WTC11 (cell line): ENCODE data around the gene CAPRIN1. TPM values are rescaled to one million over a fixed set of nuclear protein-coding genes. Genes with fewer than 3 reads are reported as not detected.

Experiments used
- ATF1 ChIP-seq: sonication (generic); formaldehyde crosslinking; IDR thresholded peaks from 2 replicates; pipeline ENCODE4 v1.8.1; 2023; ENCODE audit warnings: mild to moderate bottlenecking, moderate library complexity, missing genetic modification reagents
- JUN ChIP-seq: sonication (generic); formaldehyde crosslinking; IDR thresholded peaks from 2 replicates; pipeline ENCODE4 v1.8.0; 2023; ENCODE audit warnings: mild to moderate bottlenecking, missing genetic modification reagents
- MXD4 ChIP-seq: fragments of 250-450 bp; sonication (Bioruptor Pico); IDR thresholded peaks from 2 replicates; pipeline ENCODE4 v1.8.0; 2021; ENCODE audit warnings: mild to moderate bottlenecking, moderate library complexity, borderline replicate concordance
- MYBL2 ChIP-seq: sonication (generic); formaldehyde crosslinking; IDR thresholded peaks from 2 replicates; pipeline ENCODE4 v1.8.1; 2023; ENCODE audit warnings: mild to moderate bottlenecking, moderate library complexity, missing genetic modification reagents
- NFYB ChIP-seq: sonication (generic); formaldehyde crosslinking; conservative IDR thresholded peaks from 2 replicates; pipeline ENCODE4 v1.8.0; 2022; ENCODE audit warnings: low read depth, missing genetic modification reagents
- RORB ChIP-seq: fragments of 250-450 bp; sonication (Bioruptor Pico); IDR thresholded peaks from 2 replicates; pipeline ENCODE4 v1.9.0; 2021; ENCODE audit warnings: mild to moderate bottlenecking
- SMAD3 ChIP-seq: sonication (generic); formaldehyde crosslinking; IDR thresholded peaks from 2 replicates; pipeline ENCODE4 v1.8.0; 2022; ENCODE audit warnings: missing genetic modification reagents, mild to moderate bottlenecking, borderline replicate concordance
- SOX15 ChIP-seq: fragments of 250-450 bp; sonication (Bioruptor Pico); IDR thresholded peaks from 2 replicates; pipeline ENCODE4 v1.9.0; 2021; ENCODE audit warnings: mild to moderate bottlenecking
- ZNF219 ChIP-seq: sonication (generic); formaldehyde crosslinking; IDR thresholded peaks from 2 replicates; pipeline ENCODE4 v1.8.0; 2023; ENCODE audit warnings: missing genetic modification reagents, mild to moderate bottlenecking, borderline replicate concordance
- ZNF263 ChIP-seq: sonication (generic); formaldehyde crosslinking; IDR thresholded peaks from 2 replicates; pipeline ENCODE4 v1.8.1; 2022; ENCODE audit warnings: low read depth, mild to moderate bottlenecking, moderate library complexity, missing genetic modification reagents
- ZNF416 ChIP-seq: fragments of 250-450 bp; sonication (Bioruptor Pico); IDR thresholded peaks from 2 replicates; pipeline ENCODE4 v1.9.0; 2021; ENCODE audit warnings: mild to moderate bottlenecking, inconsistent platforms
- ZNF423 ChIP-seq: fragments of 250-450 bp; sonication (Bioruptor Pico); IDR thresholded peaks from 2 replicates; pipeline ENCODE4 v2.1.2; 2022; ENCODE audit warnings: mild to moderate bottlenecking, moderate library complexity
- total RNA-seq: library from RNA; stranded (reverse); gene quantifications from 3 replicates; pipeline ENCODE4 v1.2.3, GENCODE V29; 2021
- TF ChIP-seq, protein P1 (sequence below): sonication (generic); formaldehyde crosslinking; IDR thresholded peaks from 2 replicates; pipeline ENCODE4 v1.8.0; 2023; ENCODE audit warnings: missing genetic modification reagents, mild to moderate bottlenecking, borderline replicate concordance
- TF ChIP-seq, protein P2 (sequence below): fragments of 250-450 bp; sonication (Bioruptor Pico); IDR thresholded peaks from 2 replicates; pipeline ENCODE4 v1.9.0; 2021; ENCODE audit warnings: mild to moderate bottlenecking
- TF ChIP-seq, protein P3 (sequence below): sonication (generic); formaldehyde crosslinking; IDR thresholded peaks from 2 replicates; pipeline ENCODE4 v1.8.1; 2022; ENCODE audit warnings: low read depth, mild to moderate bottlenecking, moderate library complexity, missing genetic modification reagents, borderline replicate concordance
- TF ChIP-seq, protein P4 (sequence below): fragments of 250-450 bp; sonication (Bioruptor Pico); IDR thresholded peaks from 2 replicates; pipeline ENCODE4 v1.9.0; 2021; ENCODE audit warnings: moderate library complexity, mild to moderate bottlenecking, inconsistent platforms, borderline replicate concordance
- TF ChIP-seq, protein P5 (sequence below): sonication (generic); formaldehyde crosslinking; IDR thresholded peaks from 2 replicates; pipeline ENCODE4 v1.8.1; 2023; ENCODE audit warnings: mild to moderate bottlenecking, missing genetic modification reagents, moderate library complexity
- TF ChIP-seq, protein P6 (sequence below): sonication (generic); formaldehyde crosslinking; IDR thresholded peaks from 2 replicates; pipeline ENCODE4 v1.8.0; 2022; ENCODE audit warnings: mild to moderate bottlenecking, missing genetic modification reagents
- TF ChIP-seq, protein P7 (sequence below): sonication (generic); formaldehyde crosslinking; IDR thresholded peaks from 2 replicates; pipeline ENCODE4 v1.8.1; 2022; ENCODE audit warnings: mild to moderate bottlenecking, moderate library complexity, missing genetic modification reagents

Gene CAPRIN1
- total RNA-seq, 1 experiment from 2014 or later: 288 TPM

DNA sequence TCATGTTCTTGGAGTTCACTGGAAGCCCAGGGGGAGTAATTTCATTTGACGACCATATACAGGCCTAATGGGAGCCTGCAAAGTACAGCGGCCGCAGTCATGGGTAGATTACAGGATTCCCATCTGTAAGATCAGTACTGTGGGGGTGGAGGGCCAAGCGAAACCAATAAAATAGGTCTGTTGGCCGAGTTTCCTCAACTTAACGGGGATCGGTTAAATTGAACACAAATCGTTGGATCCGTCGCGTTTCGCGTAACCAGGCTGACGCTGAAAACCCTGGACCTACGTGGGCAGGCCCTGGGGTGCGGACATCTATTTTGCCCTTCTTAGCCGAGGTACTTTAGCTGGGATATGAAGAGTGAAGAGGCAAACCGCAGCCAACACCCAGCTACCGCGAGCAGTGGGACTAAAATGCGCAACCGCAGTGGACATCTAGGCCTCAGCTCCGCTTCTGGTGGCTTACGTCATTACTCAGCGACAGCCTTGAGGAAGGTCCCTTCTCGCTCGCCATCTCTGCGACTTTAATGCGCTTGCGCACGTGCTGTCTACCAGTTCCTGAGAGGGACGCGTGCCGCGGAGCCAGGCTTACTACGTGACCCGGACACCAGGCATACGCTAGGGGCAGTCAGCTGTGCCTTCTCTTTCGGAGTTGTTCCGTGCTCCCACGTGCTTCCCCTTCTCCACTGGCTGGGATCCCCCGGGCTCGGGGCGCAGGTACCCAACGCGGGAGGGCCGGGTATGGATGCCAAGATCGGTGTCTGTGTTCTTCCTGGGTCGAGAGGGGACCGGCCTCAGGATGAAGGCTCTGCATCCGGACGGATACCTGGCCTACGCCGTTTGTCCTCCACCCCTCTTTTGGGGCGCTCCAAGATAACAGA is 53.8 kb downstream of the CAPRIN1 start, which contains the start of gene NAT10 (continued):
- TF ChIP-seq, protein P1, sequence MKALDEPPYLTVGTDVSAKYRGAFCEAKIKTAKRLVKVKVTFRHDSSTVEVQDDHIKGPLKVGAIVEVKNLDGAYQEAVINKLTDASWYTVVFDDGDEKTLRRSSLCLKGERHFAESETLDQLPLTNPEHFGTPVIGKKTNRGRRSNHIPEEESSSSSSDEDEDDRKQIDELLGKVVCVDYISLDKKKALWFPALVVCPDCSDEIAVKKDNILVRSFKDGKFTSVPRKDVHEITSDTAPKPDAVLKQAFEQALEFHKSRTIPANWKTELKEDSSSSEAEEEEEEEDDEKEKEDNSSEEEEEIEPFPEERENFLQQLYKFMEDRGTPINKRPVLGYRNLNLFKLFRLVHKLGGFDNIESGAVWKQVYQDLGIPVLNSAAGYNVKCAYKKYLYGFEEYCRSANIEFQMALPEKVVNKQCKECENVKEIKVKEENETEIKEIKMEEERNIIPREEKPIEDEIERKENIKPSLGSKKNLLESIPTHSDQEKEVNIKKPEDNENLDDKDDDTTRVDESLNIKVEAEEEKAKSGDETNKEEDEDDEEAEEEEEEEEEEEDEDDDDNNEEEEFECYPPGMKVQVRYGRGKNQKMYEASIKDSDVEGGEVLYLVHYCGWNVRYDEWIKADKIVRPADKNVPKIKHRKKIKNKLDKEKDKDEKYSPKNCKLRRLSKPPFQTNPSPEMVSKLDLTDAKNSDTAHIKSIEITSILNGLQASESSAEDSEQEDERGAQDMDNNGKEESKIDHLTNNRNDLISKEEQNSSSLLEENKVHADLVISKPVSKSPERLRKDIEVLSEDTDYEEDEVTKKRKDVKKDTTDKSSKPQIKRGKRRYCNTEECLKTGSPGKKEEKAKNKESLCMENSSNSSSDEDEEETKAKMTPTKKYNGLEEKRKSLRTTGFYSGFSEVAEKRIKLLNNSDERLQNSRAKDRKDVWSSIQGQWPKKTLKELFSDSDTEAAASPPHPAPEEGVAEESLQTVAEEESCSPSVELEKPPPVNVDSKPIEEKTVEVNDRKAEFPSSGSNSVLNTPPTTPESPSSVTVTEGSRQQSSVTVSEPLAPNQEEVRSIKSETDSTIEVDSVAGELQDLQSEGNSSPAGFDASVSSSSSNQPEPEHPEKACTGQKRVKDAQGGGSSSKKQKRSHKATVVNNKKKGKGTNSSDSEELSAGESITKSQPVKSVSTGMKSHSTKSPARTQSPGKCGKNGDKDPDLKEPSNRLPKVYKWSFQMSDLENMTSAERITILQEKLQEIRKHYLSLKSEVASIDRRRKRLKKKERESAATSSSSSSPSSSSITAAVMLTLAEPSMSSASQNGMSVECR: peak; percentile 81
- no peak for TF ChIP-seq ZNF423
- no peak for TF ChIP-seq JUN
- TF ChIP-seq, protein P2, sequence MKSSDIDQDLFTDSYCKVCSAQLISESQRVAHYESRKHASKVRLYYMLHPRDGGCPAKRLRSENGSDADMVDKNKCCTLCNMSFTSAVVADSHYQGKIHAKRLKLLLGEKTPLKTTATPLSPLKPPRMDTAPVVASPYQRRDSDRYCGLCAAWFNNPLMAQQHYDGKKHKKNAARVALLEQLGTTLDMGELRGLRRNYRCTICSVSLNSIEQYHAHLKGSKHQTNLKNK: peak; percentile 93
- TF ChIP-seq, protein P3, sequence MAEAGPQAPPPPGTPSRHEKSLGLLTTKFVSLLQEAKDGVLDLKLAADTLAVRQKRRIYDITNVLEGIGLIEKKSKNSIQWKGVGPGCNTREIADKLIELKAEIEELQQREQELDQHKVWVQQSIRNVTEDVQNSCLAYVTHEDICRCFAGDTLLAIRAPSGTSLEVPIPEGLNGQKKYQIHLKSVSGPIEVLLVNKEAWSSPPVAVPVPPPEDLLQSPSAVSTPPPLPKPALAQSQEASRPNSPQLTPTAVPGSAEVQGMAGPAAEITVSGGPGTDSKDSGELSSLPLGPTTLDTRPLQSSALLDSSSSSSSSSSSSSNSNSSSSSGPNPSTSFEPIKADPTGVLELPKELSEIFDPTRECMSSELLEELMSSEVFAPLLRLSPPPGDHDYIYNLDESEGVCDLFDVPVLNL: no peak
- peak; percentile 79; the same call in 1 of the 2 replicates for TF ChIP-seq MYBL2
- TF ChIP-seq ATF1: peak; percentile 91
- TF ChIP-seq ZNF219 (CRISPR knock-in tag): no peak
- TF ChIP-seq, protein P4, sequence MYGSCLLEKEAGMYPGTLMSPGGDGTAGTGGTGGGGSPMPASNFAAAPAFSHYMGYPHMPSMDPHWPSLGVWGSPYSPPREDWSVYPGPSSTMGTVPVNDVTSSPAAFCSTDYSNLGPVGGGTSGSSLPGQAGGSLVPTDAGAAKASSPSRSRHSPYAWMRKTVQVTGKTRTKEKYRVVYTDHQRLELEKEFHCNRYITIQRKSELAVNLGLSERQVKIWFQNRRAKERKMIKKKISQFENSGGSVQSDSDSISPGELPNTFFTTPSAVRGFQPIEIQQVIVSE (CRISPR knock-in tag): peak; percentile 81; the same call in 1 of the 2 replicates
- no peak for TF ChIP-seq ZNF263 (CRISPR knock-in tag)
- TF ChIP-seq MXD4 (CRISPR knock-in tag): no peak
- no peak for TF ChIP-seq RORB (CRISPR knock-in tag)
- TF ChIP-seq, protein P5, sequence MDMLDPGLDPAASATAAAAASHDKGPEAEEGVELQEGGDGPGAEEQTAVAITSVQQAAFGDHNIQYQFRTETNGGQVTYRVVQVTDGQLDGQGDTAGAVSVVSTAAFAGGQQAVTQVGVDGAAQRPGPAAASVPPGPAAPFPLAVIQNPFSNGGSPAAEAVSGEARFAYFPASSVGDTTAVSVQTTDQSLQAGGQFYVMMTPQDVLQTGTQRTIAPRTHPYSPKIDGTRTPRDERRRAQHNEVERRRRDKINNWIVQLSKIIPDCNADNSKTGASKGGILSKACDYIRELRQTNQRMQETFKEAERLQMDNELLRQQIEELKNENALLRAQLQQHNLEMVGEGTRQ: peak; percentile 84
- no peak for TF ChIP-seq NFYB
- peak; percentile 46; the same call in 1 of the 2 replicates for TF ChIP-seq SMAD3 (CRISPR knock-in tag)
- TF ChIP-seq, protein P6, sequence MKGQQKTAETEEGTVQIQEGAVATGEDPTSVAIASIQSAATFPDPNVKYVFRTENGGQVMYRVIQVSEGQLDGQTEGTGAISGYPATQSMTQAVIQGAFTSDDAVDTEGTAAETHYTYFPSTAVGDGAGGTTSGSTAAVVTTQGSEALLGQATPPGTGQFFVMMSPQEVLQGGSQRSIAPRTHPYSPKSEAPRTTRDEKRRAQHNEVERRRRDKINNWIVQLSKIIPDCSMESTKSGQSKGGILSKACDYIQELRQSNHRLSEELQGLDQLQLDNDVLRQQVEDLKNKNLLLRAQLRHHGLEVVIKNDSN (CRISPR knock-in tag): peak; percentile 79
- TF ChIP-seq ZNF416 (CRISPR knock-in tag): peak; percentile 95
- TF ChIP-seq, protein P7, sequence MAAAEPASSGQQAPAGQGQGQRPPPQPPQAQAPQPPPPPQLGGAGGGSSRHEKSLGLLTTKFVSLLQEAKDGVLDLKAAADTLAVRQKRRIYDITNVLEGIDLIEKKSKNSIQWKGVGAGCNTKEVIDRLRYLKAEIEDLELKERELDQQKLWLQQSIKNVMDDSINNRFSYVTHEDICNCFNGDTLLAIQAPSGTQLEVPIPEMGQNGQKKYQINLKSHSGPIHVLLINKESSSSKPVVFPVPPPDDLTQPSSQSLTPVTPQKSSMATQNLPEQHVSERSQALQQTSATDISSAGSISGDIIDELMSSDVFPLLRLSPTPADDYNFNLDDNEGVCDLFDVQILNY (CRISPR knock-in tag): no peak
- TF ChIP-seq SOX15 (CRISPR knock-in tag): no peak; the same call in 1 of the 2 replicates
